ENCODE measurements around the gene LCTL.
"Not testable (repeated sequence)": the region's sequence is repeated elsewhere in the genome, so short reads cannot be mapped to it uniquely, and the experiment has no call there.

Gene LCTL

GRCh38 chr15:66503780-66504562 is 61.8 kb downstream of the LCTL start:
- DNase-seq (ENCODE audit: low read depth in 4 of 4, low spot score in 1 of 4), result no peak

GRCh38 chr15:66503041-66503648 is 62.7 kb downstream of the LCTL start:
- not testable (repeated sequence) for DNase-seq (ENCODE audit: low read depth in 4 of 4, low spot score in 1 of 4)

GRCh38 chr15:66502491-66502890 is 63.3 kb downstream of the LCTL start:
- no peak for DNase-seq (ENCODE audit: low read depth in 4 of 4, low spot score in 1 of 4)

GRCh38 chr15:66500346-66500745 is 65.5 kb downstream of the LCTL start:
- not testable (repeated sequence) for DNase-seq (ENCODE audit: low read depth in 4 of 4, low spot score in 1 of 4)

GRCh38 chr15:66498501-66499386 is 67.1 kb downstream of the LCTL start:
- no peak for DNase-seq (ENCODE audit: low read depth in 4 of 4, low spot score in 1 of 4)
